Skeletal muscle tissue (tissue), 4 donors: ENCODE measurements around the gene SLCO4A1. TPM values are rescaled to one million over a fixed set of nuclear protein-coding genes. Genes with fewer than 3 reads are reported as not detected.
A peak's percentile ranks its signal among the peaks of the same experiment; 100 is the strongest.

Source experiments
- H3K27ac ChIP-seq: one replicate; pipeline ENCODE4 v1.7.0; 2013; ENCODE audit warnings: mild to moderate bottlenecking, low read depth, low read length, inconsistent platforms
- H3K27me3 ChIP-seq, 3 donors: one replicate each; pipeline ENCODE4 v1.7.0; 2013; ENCODE audit warnings: low read length in 3 of 3; ENCODE audit not compliant: control insufficient read depth in 3 of 3, insufficient read depth in 3 of 3
- H3K36me3 ChIP-seq, 3 donors: one replicate each; pipeline ENCODE4 v1.7.0; 2013; ENCODE audit warnings: low read length in 3 of 3; ENCODE audit not compliant: control insufficient read depth in 3 of 3, insufficient read depth in 3 of 3
- H3K4me1 ChIP-seq, 3 donors: one replicate each; pipeline ENCODE4 v1.7.0; 2013; ENCODE audit warnings: low read length in 3 of 3, mild to moderate bottlenecking in 3 of 3; ENCODE audit not compliant: control insufficient read depth in 3 of 3, insufficient read depth in 3 of 3
- H3K4me3 ChIP-seq, 3 donors: one replicate each; pipeline ENCODE4 v1.7.0; 2013; ENCODE audit warnings: low read length in 3 of 3
- H3K9ac ChIP-seq, 3 donors: one replicate each; pipeline ENCODE4 v1.7.0; 2013; ENCODE audit warnings: low read length in 3 of 3, mild to moderate bottlenecking in 3 of 3, moderate library complexity in 2 of 3, low read depth in 1 of 3
- H3K9me3 ChIP-seq, 3 donors: one replicate each; pipeline ENCODE4 v1.7.0; 2013; ENCODE audit warnings: low read length in 3 of 3; ENCODE audit not compliant: control insufficient read depth in 3 of 3
- total RNA-seq: library from RNA; depleted of rRNA; stranded (reverse); fragments of >200 nt; gene quantifications from one replicate; pipeline ENCODE4 v1.2.3, GENCODE V29; 2014
- donor health status: Osteomylitis.

SLCO4A1 gene
- total RNA-seq, 1 donor from 2014 or later = not detected

GRCh38 chr20:62635852-62636251 lies 6.5 kb upstream of the SLCO4A1 start:
- Histone ChIP-seq H3K27ac (no peak overlapping the region), H3K27me3 (peaks cover 17 to 47% (median 33%) of the 10 kb centered on the region in 3 donors), H3K4me1 (peaks cover 0 to 29% (median 10%) of the 10 kb centered on the region in 3 donors), H3K9me3 (no peaks in the 10 kb centered on the region), H3K36me3 (no peaks in the 10 kb centered on the region), H3K9ac (no peak overlapping the region), H3K4me3 (no peak overlapping the region)

- Histone ChIP-seq H3K4me1 (peaks cover 3 to 30% (median 10%) of the 10 kb centered on the region in 3 donors), H3K27me3 (peaks cover 17 to 47% (median 34%) of the 10 kb centered on the region in 3 donors), H3K9ac (peak overlapping the region in 1 of 3 donors; percentile 16), H3K36me3 (no peaks in the 10 kb centered on the region), H3K9me3 (no peaks in the 10 kb centered on the region), H3K27ac (no peak overlapping the region), H3K4me3 (no peak overlapping the region)
Measured at GRCh38 chr20:62636446-62636845, 5.9 kb upstream of the SLCO4A1 start.

GRCh38 chr20:62637110-62637509 lies 5.2 kb upstream of the SLCO4A1 start:
- H3K27ac ChIP-seq = no peak overlapping the region
- H3K27me3 ChIP-seq = peaks cover 15 to 44% (median 29%) of the 10 kb centered on the region in 3 donors
- no peaks in the 10 kb centered on the region for H3K9me3 ChIP-seq
- no peak overlapping the region for H3K9ac ChIP-seq
- H3K4me3 ChIP-seq = no peak overlapping the region
- peaks cover 9 to 35% (median 12%) of the 10 kb centered on the region in 3 donors for H3K4me1 ChIP-seq
- no peaks in the 10 kb centered on the region for H3K36me3 ChIP-seq

- H3K4me1 ChIP-seq = peaks cover 9 to 35% (median 11%) of the 10 kb centered on the region in 3 donors
- peaks cover 15 to 43% (median 27%) of the 10 kb centered on the region in 3 donors for H3K27me3 ChIP-seq
- no peak overlapping the region for H3K27ac ChIP-seq
- H3K4me3 ChIP-seq = no peak overlapping the region
- H3K36me3 ChIP-seq = no peaks in the 10 kb centered on the region
- no peaks in the 10 kb centered on the region for H3K9me3 ChIP-seq
- H3K9ac ChIP-seq = no peak overlapping the region
Measured at GRCh38 chr20:62637521-62638054, 4.7 kb upstream of the SLCO4A1 start.

GRCh38 chr20:62638055-62638570 lies 4.2 kb upstream of the SLCO4A1 start:
- Histone ChIP-seq H3K27me3 (peaks cover 10 to 43% (median 22%) of the 10 kb centered on the region in 3 donors), H3K9ac (no peak overlapping the region), H3K4me1 (peaks cover 11 to 41% (median 17%) of the 10 kb centered on the region in 3 donors), H3K4me3 (no peak overlapping the region), H3K27ac (no peak overlapping the region), H3K9me3 (no peaks in the 10 kb centered on the region), H3K36me3 (no peaks in the 10 kb centered on the region)

GRCh38 chr20:62638679-62639406 lies 3.5 kb upstream of the SLCO4A1 start:
- Histone ChIP-seq H3K27me3 (peaks cover 10 to 37% (median 16%) of the 10 kb centered on the region in 3 donors), H3K9ac (no peak overlapping the region), H3K9me3 (no peaks in the 10 kb centered on the region), H3K4me3 (no peak overlapping the region), H3K4me1 (peaks cover 19 to 48% (median 23%) of the 10 kb centered on the region in 3 donors), H3K27ac (no peak overlapping the region), H3K36me3 (no peaks in the 10 kb centered on the region)

GRCh38 chr20:62639765-62640164 lies 2.5 kb upstream of the SLCO4A1 start:
- no peaks in the 10 kb centered on the region for H3K9me3 ChIP-seq
- peaks cover 27 to 57% (median 28%) of the 10 kb centered on the region in 3 donors for H3K4me1 ChIP-seq
- H3K4me3 ChIP-seq = no peak overlapping the region
- no peak overlapping the region for H3K9ac ChIP-seq
- H3K27ac ChIP-seq = no peak overlapping the region
- H3K36me3 ChIP-seq = no peaks in the 10 kb centered on the region
- H3K27me3 ChIP-seq = peaks cover 10 to 38% (median 16%) of the 10 kb centered on the region in 3 donors

- Histone ChIP-seq H3K9ac (no peak overlapping the region), H3K9me3 (no peaks in the 10 kb centered on the region), H3K36me3 (no peaks in the 10 kb centered on the region), H3K27me3 (peaks cover 10 to 33% (median 10%) of the 10 kb centered on the region in 3 donors), H3K4me1 (peaks cover 31 to 64% (median 37%) of the 10 kb centered on the region in 3 donors), H3K4me3 (no peak overlapping the region), H3K27ac (no peak overlapping the region)
Measured at GRCh38 chr20:62640870-62641269, 1.4 kb upstream of the SLCO4A1 start.

- Histone ChIP-seq H3K36me3 (no peaks in the 10 kb centered on the region), H3K27me3 (peaks cover 8 to 31% (median 10%) of the 10 kb centered on the region in 3 donors), H3K4me1 (peaks cover 30 to 64% (median 44%) of the 10 kb centered on the region in 3 donors), H3K9me3 (no peaks in the 10 kb centered on the region), H3K9ac (peak overlapping the region; percentile 33 to 65 (median 64)), H3K4me3 (peak overlapping the region; percentile 43 to 68 (median 64)), H3K27ac (peak overlapping the region; percentile 56)
Measured at GRCh38 chr20:62641321-62642050, 817 bp upstream of the SLCO4A1 start.
